Activated CD4-positive, alpha-beta T cell treated with anti-CD3 and anti-CD28 coated beads, Interleukin-10, Interleukin-2, amounts not matched to agents 100 ng/mL and 50 ng/mL, durations not matched to agents 16 hours and 8 hours (primary cell): ENCODE measurements around the gene AUTS2.

Source experiments
- DNase-seq: peaks from one replicate; pipeline ENCODE4 v3.0.0-alpha.2; 2020

Gene AUTS2

DNA sequence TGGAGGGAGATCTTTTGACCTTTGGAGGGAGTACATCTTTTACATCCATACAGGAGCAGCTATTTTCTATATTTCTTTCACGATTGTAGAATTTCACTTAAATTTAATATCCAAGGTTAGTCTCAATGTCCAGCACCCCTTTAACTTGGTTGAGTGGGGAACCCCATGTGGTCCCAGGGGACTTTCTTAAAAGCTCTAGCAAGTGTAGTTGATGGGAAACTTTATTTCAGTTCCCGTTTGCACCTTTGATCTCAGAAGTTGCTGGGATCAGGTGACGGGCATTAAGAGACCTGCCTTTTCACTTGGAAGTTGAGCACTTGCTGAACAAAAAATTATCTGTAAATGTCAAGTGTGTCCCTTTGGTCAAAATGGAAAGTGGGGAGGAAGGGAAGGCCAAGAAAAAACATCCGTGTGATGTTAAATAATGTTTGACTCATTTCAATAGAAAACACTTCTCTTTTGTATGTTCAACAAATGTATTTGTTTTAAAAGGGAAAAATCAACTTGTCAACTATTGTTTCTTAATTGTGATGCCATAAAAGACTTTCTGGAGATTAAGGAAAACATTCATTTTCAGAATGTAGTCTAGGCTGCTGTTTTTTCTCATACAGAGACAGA is 1163.5 kb downstream of the AUTS2 start:
- DNase-seq, result no peak

DNA sequence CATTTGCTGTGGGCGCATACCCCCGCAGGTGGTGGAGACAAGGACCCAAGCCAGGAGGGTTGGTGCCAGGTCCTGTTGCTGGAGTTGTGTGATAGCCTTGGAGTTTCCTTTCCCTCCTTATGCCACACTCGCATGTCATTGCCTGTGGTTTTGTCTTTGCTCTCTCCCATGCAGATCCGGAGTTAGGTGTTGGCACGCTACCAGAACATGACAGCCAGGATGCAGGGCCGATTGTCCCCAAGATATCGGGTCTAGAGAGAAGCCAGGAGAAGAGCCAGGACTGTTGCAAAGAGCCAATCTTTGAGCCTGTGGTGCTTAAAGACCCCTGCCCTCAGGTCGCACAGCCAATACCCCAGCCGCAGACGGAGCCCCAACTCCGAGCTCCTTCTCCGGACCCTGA is 1164.4 kb downstream of the AUTS2 start:
- no peak for DNase-seq

DNA sequence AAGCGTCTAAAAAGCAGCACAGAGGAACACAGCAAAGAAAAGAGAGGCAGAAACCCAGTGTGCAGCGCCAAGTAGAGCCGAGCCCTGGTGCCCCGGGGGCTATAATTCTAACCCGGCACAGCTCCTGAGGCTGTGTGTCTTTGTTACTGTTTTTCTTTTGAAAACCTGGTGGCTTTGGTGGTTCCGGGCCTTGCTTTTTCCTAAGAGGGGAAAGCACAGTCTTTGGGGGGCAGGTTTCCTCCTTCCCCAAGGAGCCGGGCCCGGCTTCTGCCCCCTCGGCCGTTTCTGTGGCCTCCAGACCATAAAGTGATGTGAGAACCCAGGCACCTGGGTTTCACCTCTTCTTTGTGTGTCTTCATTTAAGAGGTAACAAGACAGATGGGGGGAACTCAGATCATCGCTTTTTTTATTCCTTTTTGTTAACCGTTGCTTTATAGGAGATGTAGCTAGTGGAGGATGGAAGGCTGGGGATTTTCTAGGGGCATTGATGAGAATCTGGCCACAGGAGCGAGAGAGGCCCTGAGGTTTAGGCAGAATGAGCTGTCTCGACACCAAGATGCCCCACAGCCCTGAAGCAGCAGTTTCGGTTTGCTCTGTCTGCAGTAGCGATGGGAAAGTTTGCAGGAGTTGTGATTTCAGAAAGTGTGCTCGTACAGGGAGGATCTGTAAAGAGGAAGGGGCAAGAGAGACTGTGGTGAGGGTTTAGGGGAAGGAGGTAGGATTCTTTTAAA is 1165.9 kb downstream of the AUTS2 start:
- peak; percentile 82 for DNase-seq

DNA sequence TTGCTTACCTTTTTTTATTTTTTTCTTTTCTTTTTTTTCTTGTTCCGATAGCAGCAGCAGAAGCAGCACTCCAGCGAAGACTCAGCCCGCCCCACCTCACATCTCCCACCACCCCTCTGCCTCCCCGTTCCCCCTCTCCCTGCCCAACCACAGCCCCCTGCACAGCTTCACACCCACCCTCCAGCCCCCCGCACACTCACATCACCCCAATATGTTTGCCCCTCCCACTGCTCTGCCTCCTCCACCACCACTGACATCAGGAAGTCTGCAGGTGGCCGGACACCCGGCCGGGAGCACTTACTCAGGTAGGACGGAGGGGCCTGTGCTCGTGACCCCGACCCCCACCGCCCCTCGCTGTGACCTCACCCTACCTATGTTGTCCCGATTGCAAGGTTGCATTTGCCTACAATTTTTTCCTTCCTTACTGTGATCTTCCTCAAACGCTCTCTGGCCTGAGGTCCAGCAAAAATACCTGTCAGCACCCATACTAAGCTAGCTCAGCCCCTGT is 1166.5 kb downstream of the AUTS2 start:
- no peak for DNase-seq

DNA sequence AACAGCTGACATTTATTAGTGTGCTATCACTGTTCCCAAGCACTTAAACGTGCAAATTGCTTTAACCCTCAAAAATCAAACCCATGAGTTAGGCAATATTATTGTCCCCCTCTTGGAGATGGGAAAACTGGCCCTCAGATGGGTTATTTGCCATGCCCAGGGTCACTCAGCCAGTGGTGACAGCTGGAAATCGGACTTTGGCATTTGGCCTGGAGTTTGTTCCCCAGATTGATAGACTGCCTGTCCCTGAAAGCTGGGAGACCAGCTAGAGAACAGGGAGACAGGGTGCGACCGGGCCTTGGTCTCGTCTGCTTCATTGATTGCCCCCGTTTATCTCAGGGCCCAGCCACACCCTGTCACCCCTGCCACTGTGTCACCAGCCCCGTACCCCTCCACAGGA is 1167.4 kb downstream of the AUTS2 start:
- no peak for DNase-seq

DNA sequence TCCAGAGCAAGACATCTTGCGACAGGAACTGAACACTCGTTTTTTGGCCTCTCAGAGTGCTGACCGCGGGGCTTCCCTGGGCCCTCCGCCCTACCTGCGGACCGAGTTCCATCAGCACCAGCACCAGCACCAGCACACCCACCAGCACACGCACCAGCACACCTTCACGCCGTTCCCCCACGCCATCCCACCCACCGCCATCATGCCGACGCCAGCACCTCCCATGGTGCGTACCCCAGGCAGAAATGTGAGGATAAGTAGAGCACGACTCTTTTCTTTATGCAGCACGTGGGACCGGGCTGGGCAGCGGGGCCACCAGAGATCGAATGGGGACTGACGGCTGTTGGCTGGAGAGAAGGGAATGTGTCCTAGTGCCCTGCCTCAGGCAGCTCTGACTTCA is 1167.8 kb downstream of the AUTS2 start:
- DNase-seq, result no peak

DNA sequence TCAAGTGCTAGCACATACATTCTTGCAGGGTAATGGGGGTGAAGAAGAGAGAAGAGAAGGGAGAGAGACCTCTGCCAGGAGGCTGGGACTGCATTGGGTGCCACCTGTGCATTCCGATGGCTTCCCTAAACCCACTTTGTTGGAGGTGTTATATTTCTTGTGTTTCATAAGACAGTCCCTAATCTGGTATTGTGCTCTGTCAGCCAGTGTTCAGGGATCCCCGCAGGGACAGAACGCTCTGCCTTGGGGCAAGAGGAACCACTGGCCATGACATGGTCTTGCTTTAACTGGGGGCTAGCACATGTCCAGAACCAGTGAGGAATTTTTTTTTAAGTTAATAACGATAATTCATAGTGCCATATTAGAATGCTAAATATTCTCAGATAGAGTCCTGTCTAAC is 1168.4 kb downstream of the AUTS2 start:
- no peak for DNase-seq

DNA sequence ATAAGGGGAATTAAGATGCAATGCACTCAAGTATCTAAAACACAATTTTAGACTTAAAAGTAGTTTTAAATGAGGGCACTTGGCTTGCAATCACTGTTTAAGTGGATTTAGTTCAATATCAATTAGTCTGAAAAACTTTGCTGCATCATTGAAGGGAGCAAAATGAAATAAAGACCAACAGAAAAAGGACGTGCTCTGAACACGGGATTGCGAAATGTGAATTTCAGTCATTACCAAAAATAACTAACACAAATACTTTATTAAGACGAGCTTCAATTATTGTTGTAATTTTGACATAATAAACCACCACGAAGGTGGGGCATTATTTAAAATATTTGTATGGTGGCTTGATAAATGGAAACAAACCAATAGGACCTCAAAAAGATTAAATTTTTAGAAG is 1171.9 kb downstream of the AUTS2 start:
- no peak for DNase-seq

DNA sequence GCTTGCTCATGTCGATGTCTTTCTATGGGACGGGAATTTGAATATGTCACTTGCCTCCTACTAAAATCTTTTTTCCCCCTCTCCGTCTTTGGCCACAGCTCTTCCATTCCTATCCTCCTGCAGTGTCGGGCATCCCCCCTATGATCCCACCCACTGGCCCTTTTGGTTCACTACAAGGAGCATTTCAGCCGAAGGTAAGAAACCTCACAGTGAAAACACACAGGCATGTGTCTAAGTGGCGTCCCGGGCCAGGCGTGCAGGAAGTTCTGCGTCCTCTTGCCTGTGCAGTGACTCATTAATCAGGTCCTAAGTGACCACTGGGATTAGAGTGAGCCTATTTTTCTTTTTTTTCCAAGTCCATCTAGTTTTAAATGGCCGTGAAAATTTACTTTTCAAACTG is 1173.2 kb downstream of the AUTS2 start:
- no peak for DNase-seq

DNA sequence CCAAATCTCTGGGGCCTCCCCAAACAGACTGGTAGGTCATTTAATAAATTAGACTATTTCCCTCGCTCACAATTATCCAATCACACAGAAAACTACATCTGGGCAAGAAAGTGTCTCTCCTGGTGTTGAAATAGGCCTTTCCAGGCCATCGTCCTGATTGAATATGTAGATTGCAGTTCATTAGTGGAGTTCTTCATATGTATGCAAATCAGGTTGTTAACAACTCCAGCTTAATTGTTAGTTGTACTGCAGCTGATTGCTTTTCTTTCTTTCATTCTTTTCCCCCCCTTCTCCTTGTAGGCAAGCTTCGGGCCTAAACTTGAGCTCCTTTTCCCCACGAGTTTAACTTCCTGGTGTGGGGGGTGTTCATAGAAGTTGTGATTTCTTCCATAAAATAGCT is 1174.6 kb downstream of the AUTS2 start:
- DNase-seq, result no peak

DNA sequence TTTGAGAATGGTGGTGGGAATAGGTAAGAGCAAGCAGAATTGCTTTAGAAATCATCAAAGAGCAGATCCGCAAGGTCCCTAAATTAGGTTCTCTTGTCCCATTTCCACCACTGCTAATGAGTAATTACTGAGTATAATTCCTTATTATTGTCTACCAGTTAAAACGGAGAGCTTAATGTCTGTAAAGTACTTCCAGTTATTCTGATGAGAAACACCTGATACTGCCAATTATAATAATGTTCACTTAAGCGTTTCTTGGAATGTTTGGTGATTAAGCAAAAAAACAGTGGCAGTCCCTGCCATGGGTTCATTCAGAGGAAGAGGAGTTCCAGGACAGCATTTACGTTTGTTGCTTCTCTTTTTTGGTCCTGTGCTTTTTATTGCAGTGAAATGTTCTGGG is 1175.1 kb downstream of the AUTS2 start:
- DNase-seq, result no peak

DNA sequence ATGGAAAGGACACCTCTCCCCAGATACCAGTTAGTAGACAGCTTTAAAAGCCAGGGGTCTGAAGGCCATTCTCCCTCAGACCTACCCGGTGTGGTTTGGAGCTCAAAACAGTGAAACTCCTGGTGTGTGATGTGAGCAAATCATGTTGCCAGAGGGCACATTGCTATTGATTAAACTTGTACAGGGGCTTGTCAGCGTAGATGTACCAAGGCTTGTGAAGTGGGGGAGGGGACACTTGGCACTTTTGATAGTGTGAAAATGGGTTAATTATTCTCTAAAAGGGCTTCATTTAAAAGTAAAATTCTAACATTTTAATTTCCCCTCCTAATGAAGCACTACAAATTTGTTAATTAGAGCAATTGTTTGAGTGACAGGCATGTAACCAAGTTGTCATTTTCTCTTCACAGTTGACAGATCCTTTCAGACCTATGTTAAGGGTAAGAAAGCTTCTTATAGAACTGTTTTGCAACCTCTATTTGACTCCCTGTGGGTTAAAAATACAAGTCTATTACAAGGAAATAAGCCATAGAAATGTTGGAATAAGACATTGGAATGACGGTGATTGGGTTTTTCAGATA is 1176.8 kb downstream of the AUTS2 start:
- DNase-seq, result no peak

DNA sequence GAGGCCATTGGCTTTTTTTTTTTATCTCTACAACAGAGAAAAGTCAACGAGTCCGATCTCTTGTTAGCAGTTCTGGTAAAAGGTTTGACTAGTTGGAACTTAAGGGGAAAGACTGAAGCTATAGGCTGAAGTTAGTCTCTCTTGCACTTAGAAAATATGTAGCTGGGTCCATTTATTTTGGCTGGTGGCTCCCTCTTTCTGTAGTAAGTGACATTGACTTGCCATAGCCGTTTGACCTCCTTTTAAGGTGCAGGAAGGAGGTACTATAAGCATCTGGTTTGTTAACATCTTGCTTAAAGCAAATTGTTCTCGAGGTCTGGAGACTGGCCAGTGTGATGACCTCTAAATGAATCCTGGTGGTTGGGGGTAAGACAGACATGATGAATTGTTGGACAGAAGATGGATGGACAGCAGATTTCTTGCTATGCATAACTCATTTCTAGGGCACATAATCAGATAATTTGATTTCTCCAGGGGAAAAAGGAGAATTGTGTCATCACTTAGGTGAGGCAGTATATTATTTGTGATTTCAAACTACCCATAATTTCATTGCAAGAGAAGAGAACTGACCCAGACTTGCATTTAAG is 1177.4 kb downstream of the AUTS2 start:
- DNase-seq, result peak; percentile 42

DNA sequence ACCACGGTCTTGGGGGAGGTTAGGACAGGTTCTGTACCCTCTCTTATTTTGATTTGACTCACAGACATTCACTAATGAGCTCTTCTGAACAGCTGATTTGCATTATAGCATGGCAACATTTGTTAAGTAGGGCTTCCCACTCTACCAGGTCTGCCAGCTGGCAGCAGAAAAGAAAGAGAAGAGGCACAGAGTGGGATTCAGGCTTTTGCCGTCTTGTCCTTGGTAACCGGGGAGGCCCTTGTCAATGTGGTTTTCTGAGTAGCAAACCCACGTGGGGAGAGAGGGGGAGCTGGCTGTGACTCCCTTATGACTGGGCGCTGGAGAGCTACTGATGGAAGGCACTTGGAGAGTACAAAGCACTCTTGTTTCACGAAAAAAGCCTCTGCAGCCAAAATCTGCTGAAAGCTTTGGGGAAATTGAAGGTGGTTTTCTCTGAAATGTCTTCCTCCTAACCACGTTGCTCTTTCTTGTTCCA is 1178.4 kb downstream of the AUTS2 start:
- peak; percentile 66 for DNase-seq

DNA sequence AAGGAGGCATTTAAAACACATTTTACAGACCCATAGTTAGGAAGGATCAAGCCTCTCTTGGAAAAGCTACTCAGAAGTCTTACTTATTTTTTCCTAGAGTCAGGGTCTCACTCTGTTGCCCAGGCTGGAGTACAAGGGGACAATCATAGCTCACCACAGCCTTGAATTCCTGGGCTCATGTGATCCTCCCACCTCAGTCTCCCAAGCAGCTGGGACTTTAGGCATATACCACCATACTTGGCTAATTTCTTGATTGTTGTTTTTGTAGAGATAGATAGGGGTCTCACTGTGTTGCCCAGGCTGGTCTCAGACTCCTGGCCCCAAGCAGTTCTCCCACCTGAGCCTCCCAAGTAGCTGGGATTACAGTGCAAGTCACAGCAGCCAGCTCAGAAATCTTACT is 1179.0 kb downstream of the AUTS2 start:
- no peak for DNase-seq

DNA sequence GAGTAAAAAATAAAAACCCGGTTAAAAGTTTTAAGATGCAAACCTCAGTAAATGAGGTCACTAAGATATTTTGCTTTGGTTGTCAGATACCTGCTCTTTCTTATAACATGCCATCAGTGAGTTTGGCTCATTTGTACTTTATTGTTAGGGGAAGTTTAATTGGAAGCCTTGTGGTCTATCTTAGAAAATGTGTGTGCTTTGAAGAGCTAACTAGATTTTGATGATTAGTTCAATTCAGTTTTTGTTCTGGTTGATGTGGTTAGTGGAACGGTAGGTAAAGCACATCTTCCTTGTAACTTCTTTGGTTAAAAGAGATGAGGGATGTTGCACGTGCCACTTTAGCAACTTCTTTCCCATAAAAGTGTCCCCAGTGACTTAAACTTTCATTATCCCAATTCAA is 1180.3 kb downstream of the AUTS2 start:
- no peak for DNase-seq

DNA sequence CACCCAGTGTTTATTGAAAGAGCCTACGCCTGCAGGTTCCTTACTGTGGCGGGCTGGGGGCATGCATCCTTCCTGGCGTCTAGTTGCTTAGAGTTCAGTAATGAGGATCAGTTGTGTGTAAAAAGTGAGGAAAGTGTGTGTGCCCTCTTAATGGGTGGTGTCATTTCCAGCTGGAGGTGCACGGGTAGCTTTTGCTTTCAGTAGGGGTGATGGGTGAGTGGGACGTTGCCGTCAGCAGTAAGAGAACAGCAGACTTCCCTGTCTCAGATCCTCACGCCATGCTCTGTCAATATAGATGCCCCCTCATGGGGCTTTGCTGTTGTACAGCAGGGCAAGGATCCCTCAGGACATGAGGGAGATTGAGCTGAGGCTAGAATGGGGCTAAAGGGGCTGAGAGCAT is 1181.0 kb downstream of the AUTS2 start:
- peak; percentile 53 for DNase-seq

DNA sequence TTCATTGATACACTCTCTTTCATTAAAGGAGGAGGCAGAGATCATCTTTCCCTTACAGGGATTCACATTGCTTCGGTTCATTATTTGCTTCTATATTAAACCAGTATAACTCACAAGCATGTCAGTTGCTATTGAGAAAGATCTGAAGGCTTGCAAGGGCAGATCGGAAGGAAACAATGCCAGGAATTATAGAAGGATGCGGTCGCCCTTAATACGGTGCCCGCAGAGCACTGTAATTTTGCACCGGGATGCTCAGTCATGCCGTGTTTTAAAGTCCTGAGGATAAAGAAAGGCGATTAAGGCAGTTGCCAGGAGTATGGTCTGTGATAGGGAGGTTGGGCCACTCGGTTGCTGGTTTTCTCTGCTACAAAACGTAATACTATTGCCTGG is 1183.6 kb downstream of the AUTS2 start:
- DNase-seq, result no peak

DNA sequence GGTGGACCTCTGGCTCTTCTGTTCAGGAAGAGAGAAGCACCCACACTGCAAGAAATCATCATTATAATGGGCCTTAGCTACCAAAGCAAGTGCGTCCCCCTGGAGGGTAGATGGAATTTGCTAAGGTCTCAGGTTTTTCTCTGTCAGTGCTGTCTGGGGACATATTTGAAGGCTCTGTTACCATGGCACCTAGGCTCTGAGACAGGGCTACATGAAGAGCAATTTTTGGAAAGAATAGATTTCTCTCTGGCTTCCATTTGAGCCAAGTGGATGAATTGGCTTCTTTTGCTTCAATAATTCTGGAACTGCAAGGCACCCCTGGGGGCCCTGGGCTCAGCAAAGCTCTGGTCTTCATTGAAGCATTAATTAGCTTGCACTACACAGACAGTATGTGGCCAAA is 1184.5 kb downstream of the AUTS2 start:
- no peak for DNase-seq

DNA sequence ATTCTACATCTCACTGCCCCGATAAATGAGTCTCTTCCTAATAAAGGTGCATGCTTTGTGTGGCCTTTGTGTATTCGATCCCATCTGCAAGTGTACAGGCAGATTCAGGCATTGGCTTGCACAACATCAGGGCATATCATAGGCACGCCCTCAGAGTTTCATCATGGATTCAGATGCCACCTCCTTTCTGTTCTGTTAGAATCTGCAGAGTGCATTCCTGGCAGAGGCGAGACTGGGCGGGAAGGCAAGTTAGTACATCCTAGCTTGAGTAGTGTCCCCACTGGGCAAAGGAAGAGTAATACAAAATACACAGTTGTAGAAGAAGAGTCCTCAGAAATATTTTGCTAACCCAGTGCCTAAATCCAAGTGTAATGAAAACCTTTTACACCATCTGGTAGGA is 1187.2 kb downstream of the AUTS2 start:
- no peak for DNase-seq

DNA sequence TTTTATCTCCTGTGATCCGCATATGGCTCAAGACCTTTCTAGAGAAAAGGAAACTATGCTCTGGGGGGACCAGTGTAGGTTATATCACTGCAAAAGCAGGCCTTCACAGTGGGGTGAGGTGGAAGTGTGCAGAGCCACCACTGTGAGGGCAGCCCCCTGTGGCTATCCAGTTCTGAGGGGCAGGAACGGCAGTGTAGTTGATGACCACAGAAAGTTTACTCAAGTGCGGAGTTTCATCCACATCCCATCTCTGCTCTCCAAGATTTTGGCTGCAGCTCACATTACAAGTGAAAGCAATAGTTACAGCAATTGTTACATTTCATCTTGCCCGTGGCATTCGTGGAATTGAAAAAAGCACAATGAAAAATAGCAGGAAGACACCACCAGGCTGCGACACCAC is 1187.8 kb downstream of the AUTS2 start:
- DNase-seq, result no peak

DNA sequence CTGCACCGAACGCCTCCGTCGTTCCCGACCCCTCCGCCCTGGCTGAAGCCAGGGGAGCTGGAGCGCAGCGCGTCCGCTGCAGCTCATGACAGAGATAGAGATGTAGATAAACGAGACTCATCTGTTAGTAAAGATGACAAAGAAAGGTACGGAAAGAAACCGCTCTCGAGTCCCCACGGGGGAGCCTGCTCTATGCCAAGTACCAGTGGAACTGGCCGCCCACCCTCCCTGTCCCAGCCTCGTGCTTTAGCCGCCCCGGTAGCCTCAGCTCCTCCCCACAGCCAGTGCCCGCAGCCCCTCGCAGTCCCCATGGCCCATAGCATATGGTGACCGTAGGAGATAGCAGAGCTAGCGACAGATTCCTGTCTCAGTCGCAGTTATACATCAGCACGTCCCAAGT is 1189.0 kb downstream of the AUTS2 start:
- DNase-seq, result no peak

DNA sequence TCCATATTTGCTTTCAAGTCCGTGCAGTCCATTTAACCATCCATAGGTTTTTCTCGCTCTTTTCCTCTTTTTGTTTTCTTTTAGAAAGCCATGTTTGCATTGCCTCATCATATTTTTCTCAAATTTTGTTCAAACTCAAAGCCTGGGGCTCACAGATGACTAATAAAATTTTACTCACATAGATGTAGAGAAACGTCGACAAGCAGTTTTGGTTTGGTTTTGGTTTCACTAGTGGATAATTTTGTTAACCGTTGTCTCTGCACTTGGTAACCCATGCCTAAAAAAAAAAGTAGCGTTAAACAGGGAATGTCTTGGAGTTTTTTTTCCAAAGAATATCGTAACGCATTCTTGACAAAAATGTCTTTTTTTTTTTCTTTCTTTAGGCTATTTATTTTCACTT is 1189.5 kb downstream of the AUTS2 start:
- peak; percentile 56 for DNase-seq

DNA sequence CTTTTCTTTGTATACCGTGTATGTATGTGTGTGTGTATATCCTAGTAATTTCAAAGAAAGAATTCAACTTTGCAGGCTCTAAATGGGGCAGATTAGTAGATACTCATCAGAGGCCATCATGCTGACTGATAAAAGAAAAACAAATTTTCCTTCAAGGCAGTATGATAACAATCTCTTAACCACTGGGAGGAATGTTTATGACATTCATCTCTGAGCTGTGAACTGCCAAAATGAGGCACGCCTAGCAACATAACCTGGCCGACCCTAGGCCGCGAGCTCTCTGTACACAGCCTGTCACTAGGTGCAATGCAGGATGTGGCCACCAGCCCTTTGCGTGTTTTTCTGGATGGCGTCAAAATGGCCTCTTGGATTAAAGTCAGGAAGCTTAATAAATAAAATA is 1190.0 kb downstream of the AUTS2 start:
- peak; percentile 74 for DNase-seq
